GM12864 (cell line): ENCODE data around the gene CCDC30.
A peak's percentile ranks its signal among the peaks of the same experiment; 100 is the strongest.

Source experiments
- DNase-seq: peaks from one replicate; pipeline ENCODE4 v3.0.0-alpha.2; 2011; ENCODE audit warnings: low read depth
- H3K4me3 ChIP-seq: 2 replicates; pipeline ENCODE4 v1.5.1; 2011; ENCODE audit warnings: mild to moderate bottlenecking, low read depth, low read length, control low read depth
- CTCF ChIP-seq: IDR thresholded peaks from 2 replicates; pipeline ENCODE4 v1.5.1; 2011; ENCODE audit warnings: low read depth, mild to moderate bottlenecking, moderate library complexity, low read length, control low read depth, inconsistent platforms; ENCODE audit errors: missing control alignments

CCDC30 gene

GRCh38 chr1:42689912-42690311 lies 226.8 kb downstream of the CCDC30 start:
- H3K4me3 ChIP-seq, result no peak overlapping the region
- no peak for DNase-seq
- no peak for TF ChIP-seq CTCF

GRCh38 chr1:42690477-42691156 lies 227.5 kb downstream of the CCDC30 start:
- peak; percentile 23 for TF ChIP-seq CTCF
- H3K4me3 ChIP-seq, result no peak overlapping the region
- DNase-seq, result no peak

- H3K4me3 ChIP-seq, result no peak overlapping the region
- no peak for TF ChIP-seq CTCF
- no peak for DNase-seq
These were observed 228.0 kb downstream of the CCDC30 start for GRCh38 chr1:42691157-42691498.

- no peak for TF ChIP-seq CTCF
- no peak overlapping the region for H3K4me3 ChIP-seq
- no peak for DNase-seq
These were observed 229.4 kb downstream of the CCDC30 start for GRCh38 chr1:42692461-42692860.

GRCh38 chr1:42692911-42693310 lies 229.8 kb downstream of the CCDC30 start:
- no peak overlapping the region for H3K4me3 ChIP-seq
- no peak for TF ChIP-seq CTCF
- no peak for DNase-seq

- TF ChIP-seq CTCF, result no peak
- no peak for DNase-seq
- H3K4me3 ChIP-seq, result no peak overlapping the region
These were observed 235.2 kb downstream of the CCDC30 start for GRCh38 chr1:42698081-42698813.

GRCh38 chr1:42700006-42700405 lies 236.9 kb downstream of the CCDC30 start:
- DNase-seq, result no peak
- no peak overlapping the region for H3K4me3 ChIP-seq
- TF ChIP-seq CTCF, result no peak
